DMS114 treated with DMSO at 0.1 percent for 48 hours (cell line): ENCODE measurements around the gene ZIC3.

Experiments
- DNase-seq: peaks from one replicate; lab custom pipeline; 2025; ENCODE audit not compliant: unreplicated experiment; lab: John Stamatoyannopoulos, UW

ZIC3 gene

DNA sequence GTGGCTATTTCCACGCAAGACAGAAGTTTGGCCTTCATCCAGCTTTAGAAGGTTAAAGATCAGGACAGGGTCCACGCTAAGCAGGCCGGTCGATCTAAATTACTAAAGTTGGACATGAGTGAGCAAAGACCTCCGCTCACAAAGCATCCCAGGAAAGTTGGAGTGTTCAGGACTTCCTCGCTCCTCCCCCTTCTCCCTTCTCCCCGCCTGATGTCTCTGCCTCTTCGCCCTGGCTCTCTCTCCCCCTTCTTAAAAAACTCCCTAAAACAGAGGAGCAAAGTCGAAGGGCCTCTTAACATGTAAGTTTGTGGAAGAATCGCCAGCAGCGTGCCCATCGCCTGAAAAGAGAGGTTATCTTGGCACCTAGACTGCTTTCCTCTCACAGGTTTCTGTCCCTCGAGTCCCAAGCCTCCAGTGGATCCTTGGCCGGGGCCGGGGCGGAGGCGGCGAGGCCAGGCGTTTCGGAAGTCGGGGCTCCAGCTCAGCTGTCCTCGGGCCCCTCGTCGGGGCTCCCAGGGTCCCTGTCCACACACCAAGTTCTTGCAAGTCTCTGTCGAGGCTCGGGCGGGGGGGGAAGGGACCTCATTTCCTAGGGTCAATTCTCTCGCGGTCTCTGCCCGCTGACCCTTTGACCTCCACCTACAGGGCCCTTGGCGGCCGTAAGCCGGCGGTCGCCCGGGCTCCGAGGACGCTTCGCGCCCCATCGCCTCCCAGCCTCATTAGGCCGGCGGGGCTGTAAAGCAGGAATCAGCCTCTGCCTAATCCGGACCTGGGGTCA, 7.6 kb downstream of the ZIC3 start:
- DNase-seq: no peak

GRCh38 chrX:137574102-137574783, 8.3 kb downstream of the ZIC3 start:
- DNase-seq: no peak

DNA sequence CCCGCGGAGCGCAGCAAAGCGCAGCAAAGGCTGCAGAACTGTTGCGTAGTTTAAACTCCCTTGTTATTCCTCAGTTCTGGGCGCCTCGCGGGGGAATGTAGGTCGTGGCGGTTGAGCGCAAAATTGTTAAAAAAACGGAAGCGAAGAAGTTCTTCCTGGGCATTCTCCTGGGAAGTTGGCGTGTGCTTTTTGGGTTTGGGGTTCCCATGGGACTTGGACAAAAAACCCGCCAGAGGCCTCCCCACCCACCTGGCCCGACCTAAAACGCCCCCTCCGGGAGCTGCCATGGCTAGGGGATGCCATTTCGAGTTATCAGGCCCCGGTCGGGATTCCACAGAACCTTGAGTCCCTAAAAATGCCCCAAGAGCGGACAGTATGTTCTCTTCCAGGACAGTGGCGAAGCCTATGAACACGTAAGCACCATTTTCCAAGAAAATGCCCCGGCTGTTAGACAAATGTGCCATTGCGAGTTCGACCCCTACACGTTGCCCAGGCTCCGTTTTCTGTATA, 8.9 kb downstream of the ZIC3 start:
- no peak for DNase-seq

- no peak for DNase-seq
Measured at GRCh38 chrX:137575596-137576255, 9.8 kb downstream of the ZIC3 start.

- DNase-seq: no peak
Measured at GRCh38 chrX:137587151-137587550, 21.2 kb downstream of the ZIC3 start.

DNA sequence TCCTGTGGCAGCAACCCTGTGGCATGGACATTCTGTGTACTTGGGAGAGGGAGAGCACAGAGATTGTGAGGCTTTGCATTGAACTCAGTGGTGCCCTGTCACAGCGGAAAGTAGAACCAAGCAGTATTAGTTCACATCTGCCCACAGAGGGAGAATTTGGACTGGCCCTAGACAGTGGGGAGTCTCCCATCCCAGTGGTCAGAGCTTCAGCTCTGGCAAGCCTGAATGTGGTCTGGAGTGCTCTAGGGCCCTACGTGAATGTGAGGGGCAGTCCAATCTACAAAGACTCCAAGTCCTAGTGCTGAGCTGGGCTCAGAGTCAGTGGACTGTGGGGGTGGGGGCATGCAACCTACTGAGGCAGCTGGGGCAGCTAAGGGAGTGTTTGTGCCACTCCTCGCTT, 34.8 kb downstream of the ZIC3 start:
- DNase-seq: no peak
